ENCODE data around the gene ABCA8. TPM values are rescaled to one million over a fixed set of nuclear protein-coding genes. Genes with fewer than 3 reads are reported as not detected.

The ABCA8 gene
- total and polyA plus RNA-seq, 10 of the 15 experiments (the other 5 are each of a cell fraction or from before 2014, with no cell fraction given) = 0.05 to 0.15 TPM; not detected in 8

- TF ChIP-seq CUX1 (IDR thresholded peaks at IDR 0.05; ENCODE audit: insufficient replicate concordance, low read depth, low read length) (no peak), SIX5 (IDR thresholded peaks at IDR 0.05; ENCODE audit: low read depth, low read length, severe bottlenecking) (no peak), YBX1 (IDR thresholded peaks at IDR 0.05) (no peak), ZNF384 (IDR thresholded peaks at IDR 0.05; ENCODE audit: borderline replicate concordance, low read depth, low read length) (no peak), SMAD1 (IDR thresholded peaks at IDR 0.05; ENCODE audit: low read depth, partially characterized antibody) (no peak), BCL11A (IDR thresholded peaks at IDR 0.05; ENCODE audit: low read depth, low read length) (no peak), KDM1A (IDR thresholded peaks at IDR 0.05; ENCODE audit: borderline replicate concordance) (no peak)
Observed at GRCh38 chr17:68954146-68954896, 871 bp downstream of the ABCA8 start (continued).

Data from GM12878 (cell line).